NCI-H2081 (cell line): ENCODE data around the gene UNC80.
A peak's percentile ranks its signal among the peaks of the same experiment; 100 is the strongest.

Experiments used
- DNase-seq, 2 experiments: peaks; one replicate each; lab custom pipeline; 2025; lab: John Stamatoyannopoulos, UW

UNC80 gene

GRCh38 chr2:209969692-209970091, 198.1 kb downstream of the UNC80 start:
- DNase-seq, result no peak

DNA sequence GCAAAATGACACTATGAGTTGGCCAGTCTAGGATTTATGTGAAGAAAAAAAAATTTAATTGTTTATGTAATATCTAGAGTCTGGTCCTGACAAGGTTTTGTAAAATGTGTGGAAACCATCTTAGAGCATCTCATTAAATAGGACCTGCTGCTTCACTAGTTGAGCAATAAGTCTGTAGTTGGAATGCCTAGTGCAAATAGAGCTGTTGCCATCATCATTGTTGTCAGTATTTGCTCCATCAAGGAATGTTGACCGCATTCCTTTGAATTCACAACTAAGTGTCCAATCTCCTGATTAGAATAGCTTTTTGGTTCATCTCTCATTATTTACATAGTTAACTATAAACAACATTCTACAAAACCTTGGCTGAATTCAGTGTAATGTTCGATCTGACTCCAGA, 198.6 kb downstream of the UNC80 start:
- DNase-seq, result no peak

DNA sequence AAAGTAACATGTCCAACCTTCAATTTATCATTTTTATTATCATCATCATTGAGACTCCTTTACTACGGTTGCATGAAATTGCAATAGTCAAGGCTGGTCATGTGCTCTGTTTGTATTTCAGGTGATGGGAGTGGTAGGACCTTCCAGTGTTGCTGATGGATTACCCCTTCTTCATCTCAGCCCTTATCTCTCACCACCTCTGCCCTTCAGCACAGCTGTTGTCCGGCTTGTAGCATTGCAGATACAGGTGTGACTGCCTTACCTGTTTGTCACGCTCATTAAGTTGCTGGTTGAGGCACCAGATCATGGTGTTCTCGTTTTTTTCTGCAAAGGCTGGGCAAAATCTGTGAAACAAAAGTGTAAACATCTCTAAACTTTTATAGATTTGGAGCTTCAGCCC, 199.1 kb downstream of the UNC80 start:
- no peak for DNase-seq

DNA sequence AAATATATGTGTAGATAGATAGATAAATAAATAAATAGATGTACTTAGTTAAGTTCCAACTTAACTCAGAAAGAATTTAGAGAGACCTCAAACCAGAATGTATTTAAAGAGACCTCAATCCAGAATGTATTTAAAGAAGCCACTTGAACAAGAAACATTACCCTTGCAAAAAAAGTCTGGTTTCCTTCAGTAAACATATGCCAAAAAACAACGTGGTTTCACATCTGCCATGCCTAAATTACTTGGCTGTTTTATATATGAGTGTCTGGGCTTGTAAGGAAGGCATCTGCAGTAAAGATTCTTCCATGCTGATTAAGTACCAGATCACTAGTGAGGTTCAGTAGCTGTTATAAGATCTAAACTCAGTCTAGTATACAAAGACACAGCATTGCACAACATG, 201.7 kb downstream of the UNC80 start:
- DNase-seq, result no peak

GRCh38 chr2:209974576-209974975, 202.9 kb downstream of the UNC80 start:
- DNase-seq, result no peak

- DNase-seq, result no peak
These were observed 205.2 kb downstream of the UNC80 start for GRCh38 chr2:209976698-209977385.

GRCh38 chr2:209977386-209978239, 206.0 kb downstream of the UNC80 start:
- peak; percentile 32 to 37 for DNase-seq

DNA sequence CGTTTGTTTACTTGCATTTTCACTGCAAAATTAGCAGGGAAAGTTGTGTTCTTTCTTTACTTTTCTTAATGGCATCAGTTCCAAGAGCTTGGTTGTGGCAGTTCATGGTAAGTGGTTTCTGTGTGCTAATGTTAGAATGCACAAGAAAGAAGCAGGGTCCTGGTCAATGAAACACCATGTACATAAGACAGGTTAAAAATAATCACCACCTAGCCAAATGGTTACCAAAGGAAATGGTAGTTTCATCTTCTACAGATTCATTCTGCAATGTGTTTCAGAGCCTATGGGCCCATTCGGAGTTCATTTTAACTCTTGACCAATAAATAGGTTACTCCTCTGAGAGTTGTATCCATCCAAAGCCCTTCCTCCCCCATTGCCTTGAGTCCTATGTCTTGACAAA, 212.7 kb downstream of the UNC80 start:
- DNase-seq, result no peak

DNA sequence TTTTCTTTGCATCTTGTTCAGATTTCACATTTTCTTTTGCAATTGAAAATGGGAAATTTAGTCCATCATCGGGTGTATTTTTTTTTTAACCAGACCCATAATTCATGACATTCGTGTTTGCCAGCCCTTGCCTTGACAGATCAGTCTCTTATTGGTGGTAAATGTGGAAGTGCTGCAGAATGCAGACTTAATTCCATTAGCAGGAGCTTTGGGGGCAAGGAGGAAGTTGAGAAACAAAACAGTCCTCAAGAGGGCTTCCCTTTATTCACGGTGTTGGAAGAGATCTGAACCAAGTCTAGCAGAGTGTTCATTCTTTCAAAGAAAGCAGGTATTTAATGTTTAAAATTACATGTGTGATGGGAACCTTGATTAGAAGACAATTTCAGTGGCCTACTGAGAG, 214.2 kb downstream of the UNC80 start:
- no peak for DNase-seq

- DNase-seq, result no peak
These were observed 214.8 kb downstream of the UNC80 start for GRCh38 chr2:209986415-209986814.

GRCh38 chr2:209988010-209988409, 216.4 kb downstream of the UNC80 start:
- DNase-seq, result no peak

DNA sequence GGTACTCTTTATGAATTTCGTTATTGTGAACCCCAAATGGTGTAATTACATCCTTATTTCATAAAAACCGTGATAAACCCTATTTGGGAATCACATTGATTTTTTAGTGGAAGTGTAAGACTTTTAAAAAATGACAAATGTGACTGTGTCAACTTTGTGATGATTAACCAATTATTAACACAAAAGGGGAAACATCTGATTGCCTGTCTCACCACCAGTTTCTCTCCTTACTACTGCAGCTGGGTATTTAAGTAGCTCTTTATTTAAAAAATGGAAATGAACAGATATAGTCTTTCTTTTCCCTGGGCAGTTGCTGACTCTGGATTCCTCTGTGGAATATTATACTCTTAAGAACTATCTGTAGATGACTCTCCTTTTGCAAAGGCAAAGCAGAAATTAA, 219.2 kb downstream of the UNC80 start:
- DNase-seq, result no peak

DNA sequence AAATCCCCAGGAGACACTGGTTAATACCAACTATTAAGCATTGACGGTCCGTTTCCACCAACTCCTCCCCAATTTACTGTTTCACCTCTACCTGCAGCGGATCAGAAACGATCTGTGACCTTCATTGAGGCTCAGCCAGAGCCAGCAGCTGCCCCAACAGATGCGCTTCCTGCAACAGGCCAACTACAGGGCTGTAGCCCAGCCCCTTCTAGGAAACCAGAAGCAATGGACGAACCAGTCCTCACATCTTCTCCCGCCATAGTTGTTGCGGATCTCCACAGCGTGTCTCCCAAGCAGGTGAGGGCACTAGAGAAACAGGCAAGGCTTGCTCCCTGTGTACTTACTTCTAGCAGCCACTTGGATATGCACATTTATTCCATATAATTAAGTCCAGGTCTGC, 222.3 kb downstream of the UNC80 start:
- DNase-seq, result no peak

GRCh38 chr2:209998596-209998995, 227.0 kb downstream of the UNC80 start:
- DNase-seq, result no peak

DNA sequence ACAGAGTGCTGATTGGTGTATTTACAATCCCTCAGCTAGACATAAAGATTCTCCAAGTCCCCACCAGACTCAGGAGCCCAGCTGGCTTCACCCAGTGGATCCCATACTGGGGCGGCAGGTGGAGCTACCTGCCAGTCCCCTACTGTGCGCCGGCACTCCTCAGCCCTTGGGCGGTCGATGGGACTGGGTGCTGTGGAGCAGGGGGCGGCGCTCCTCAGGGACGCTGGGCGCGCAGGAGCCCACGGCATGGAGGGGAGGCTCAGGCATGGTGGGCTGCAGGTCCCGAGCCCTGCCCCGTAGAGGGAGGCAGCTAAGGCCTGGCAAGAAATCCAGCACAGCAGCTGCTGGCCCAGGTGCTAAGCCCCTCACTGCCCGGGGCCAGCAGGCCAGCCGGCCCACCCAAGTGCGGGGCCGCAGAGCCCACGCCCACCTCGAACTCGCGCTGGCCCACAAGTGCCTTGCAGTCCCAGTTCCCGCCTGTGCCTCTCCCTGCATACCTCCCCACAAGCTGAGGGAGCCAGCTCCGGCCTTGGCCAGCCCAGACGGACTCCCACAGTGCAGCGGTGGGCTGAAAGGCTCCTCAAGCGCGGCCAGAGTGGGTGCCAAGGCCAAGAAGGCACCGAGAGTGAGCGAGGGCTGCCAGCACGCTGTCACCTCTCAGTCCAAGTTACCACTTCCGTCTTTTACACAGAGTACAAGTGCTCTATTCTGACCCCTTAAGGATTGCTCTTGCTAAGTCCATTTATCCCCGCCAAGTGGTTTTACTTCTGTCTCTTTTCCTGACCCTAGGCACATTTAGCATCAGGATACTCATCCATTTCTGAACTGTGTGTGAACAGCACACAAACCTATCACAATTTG, 229.1 kb downstream of the UNC80 start:
- no peak for DNase-seq

DNA sequence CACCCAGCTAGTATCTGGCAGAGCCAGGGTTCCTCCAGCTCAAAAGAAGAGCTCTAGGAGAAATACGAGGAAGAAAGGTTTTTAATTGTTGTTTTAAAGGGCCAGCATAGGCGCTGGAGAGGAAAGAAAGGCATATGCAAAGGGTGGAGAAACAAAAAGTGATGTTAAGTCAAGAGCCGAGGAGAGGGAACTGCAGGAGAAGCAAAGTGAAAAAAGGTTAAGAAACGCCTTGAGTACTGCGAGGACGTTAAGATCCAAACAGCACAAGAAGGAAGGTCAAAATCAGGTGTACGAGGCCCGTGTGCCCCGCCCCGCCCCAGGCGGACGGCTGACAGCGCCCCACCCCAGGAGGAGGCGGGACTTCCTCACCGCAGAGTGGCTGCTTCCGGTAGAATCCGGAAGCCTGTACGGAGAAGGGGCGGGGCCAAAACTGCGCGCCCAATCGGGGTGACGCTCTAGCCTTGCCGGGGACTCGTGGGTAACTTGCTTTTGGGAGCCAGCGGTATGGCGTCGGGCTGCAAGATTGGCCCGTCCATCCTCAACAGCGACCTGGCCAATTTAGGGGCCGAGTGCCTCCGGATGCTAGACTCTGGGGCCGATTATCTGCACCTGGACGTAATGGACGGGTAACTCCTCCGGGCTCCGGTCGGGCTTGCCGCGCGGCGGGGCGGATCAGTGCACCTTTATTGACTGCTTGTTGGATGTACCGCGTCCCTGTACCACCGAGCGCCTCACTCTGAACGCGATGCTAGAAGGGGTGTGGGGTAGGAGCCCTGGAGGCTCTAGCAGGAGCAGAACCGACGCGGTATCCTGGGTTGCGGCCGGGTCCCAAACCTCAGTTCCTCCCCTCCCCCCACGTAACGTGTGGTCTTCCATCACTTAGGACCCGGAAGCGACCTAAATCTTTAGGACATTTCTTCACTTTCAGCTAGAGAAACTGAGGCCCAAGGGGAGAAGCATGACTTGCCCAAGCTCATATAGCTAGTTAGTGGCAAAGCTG, 230.8 kb downstream of the UNC80 start, which contains the start of gene RPE:
TSS of gene RPE (plus strand) at position 481 of the 1,000 bp plus-strand sequence. CDS start at position 505, 24 bp downstream.
- peak; percentile 95 to 96 for DNase-seq

DNA sequence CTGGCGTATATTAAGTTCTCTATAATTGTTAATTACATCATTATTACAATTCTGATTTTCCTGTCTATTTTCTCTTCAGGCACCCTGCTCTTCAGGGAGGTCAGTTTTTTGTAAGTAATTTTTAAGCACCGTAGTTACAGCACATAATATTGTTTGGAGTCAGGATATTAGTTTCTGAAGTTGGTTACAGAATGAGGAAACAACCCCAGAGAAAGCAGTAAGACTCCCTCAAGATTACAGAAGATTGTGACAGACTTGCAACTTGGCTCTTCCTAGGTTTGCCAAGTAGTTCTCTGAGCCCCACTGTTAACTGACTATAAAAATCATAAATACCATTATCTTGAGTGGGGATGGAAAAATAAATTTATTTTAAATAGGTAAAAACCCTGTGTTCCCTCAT, 231.7 kb downstream of the UNC80 start:
- DNase-seq, result no peak

DNA sequence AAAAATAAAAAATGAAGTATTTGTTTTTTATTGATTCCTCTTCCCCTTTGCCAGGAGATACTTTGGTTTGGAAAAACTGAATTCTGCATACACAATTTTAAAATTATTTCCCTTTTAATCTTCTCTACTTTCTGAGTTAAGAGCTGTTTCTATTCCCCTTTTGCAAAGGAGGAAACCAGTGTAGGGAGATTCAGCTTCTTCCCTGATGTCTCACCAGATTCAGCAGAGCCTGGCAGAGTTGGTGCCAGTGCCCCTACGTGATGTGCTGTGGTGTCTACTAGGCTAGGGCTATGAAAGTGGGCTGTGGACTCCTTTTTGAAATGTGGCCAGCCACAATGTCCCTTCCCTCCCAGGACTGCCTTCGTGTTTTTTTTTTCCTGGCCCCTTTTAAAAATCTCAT, 233.2 kb downstream of the UNC80 start:
- no peak for DNase-seq

- DNase-seq, result no peak
These were observed 236.3 kb downstream of the UNC80 start for GRCh38 chr2:210007895-210008294.

DNA sequence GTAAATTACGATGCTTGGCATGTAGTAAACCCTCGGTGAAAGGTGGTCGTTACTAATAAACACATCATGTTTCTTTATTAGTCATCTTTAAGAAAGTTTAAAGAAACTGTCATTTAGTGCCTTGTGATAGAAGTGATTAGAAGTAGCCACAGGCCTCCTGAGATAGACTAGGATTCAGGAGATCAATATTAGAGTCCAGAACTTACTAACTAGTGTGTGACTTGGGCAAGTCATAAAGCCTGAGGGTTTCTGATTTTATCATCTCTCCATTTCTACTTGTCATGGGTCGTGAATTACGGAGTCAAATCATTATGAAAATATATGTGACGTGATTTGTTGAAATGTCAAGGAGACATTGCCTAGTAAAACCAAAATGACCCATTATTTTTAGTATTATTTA, 237.5 kb downstream of the UNC80 start:
- DNase-seq, result no peak

GRCh38 chr2:210009896-210010295, 238.3 kb downstream of the UNC80 start:
- DNase-seq, result no peak
